GM12878 (cell line): ENCODE data around the gene FERMT3. TPM values are rescaled to one million over a fixed set of nuclear protein-coding genes. Genes with fewer than 3 reads are reported as not detected.

Experiments
- ATAC-seq: fragments of 200-7000 bp; cut with Tn5 transposase; 3 replicates; pipeline ENCODE4 v1.9.1; 2020; ENCODE audit warnings: mild to moderate bottlenecking, moderate library complexity
- BruUV-seq: library from RNA; stranded (reverse); fragments of 400-500 nt; replicated peaks from 2 replicates; lab custom pipeline; 2021; lab: Mats Ljungman, UMichigan
- CTCF ChIA-PET: fragments of 300-600 bp; sonication (Branson Sonifier 250); formaldehyde crosslinking; extraction: SDS; loops from one replicate; lab custom pipeline; 2021; ENCODE audit warnings: inconsistent platforms; lab: Yijun Ruan, JAX
- POLR2A ChIA-PET: fragments of 350-600 bp; formaldehyde crosslinking; extraction: SDS; loops from one replicate; lab custom pipeline; 2021; ENCODE audit warnings: inconsistent platforms; lab: Charles Lee
- RAD21 ChIA-PET: fragments of 300-600 bp; sonication (Branson Sonifier 250); formaldehyde crosslinking; loops from one replicate; lab custom pipeline; 2023; ENCODE audit warnings: antibody characterized with exemption; ENCODE audit not compliant: unreplicated experiment; lab: Charles Lee
- SMC1A ChIA-PET: fragments of 300-600 bp; sonication (Branson Sonifier 250); formaldehyde crosslinking; loops from one replicate; lab custom pipeline; 2023; ENCODE audit not compliant: unreplicated experiment, uncharacterized antibody; lab: Charles Lee
- DNase-seq: peaks from one replicate; pipeline ENCODE4 v3.0.0-alpha.2; 2011; ENCODE audit warnings: low read depth, low spot score
- FAIRE-seq: peaks from 3 replicates; lab custom pipeline; 2011; peaks lifted over from hg19 to GRCh38; lab: Jason Lieb, UNC
- H2AFZ ChIP-seq: 2 replicates; pipeline ENCODE4 v1.6.0; 2011; ENCODE audit warnings: low read depth, low read length, control low read depth; ENCODE audit not compliant: control insufficient read depth
- H3K27ac ChIP-seq: 2 replicates; pipeline ENCODE4 v1.5.1; 2011; ENCODE audit warnings: control low read depth; ENCODE audit not compliant: control insufficient read depth, insufficient read depth
- H3K27me3 ChIP-seq, 2 experiments: replicated peaks in 1 of 2; 2 replicates each; pipeline versions ENCODE4 v1.6.0 to v1.6.1; 2011; ENCODE audit warnings: low read length in 1 of 2; ENCODE audit not compliant: control insufficient read depth in 2 of 2, insufficient read depth in 2 of 2
- H3K36me3 ChIP-seq, 2 experiments: 2 replicates each; pipeline ENCODE4 v1.5.1; 2011; ENCODE audit warnings: low read length in 1 of 2; ENCODE audit not compliant: control insufficient read depth in 2 of 2, insufficient read depth in 2 of 2
- H3K4me1 ChIP-seq: 2 replicates; pipeline ENCODE4 v1.6.1; 2011; ENCODE audit warnings: mild to moderate bottlenecking, low read length, moderate library complexity, mixed read lengths; ENCODE audit not compliant: control insufficient read depth, insufficient read depth
- H3K4me2 ChIP-seq: 2 replicates; pipeline ENCODE4 v1.6.0; 2011; ENCODE audit warnings: control low read depth; ENCODE audit not compliant: control insufficient read depth, insufficient read depth
- H3K4me3 ChIP-seq: fragments of 200-600 bp; sonication (generic); 2 replicates; pipeline ENCODE4 v1.5.1; 2016
- H3K79me2 ChIP-seq: 2 replicates; pipeline ENCODE4 v1.6.0; 2011; ENCODE audit warnings: low read length; ENCODE audit not compliant: control insufficient read depth, insufficient read depth
- H3K9ac ChIP-seq: 2 replicates; pipeline ENCODE4 v1.8.0; 2011; ENCODE audit warnings: low read length, control low read depth, mixed read lengths; ENCODE audit not compliant: control insufficient read depth, insufficient read depth
- H3K9me3 ChIP-seq: replicated peaks from 3 replicates; pipeline ENCODE4 v1.5.1; 2011; ENCODE audit warnings: mild to moderate bottlenecking, low read length; ENCODE audit not compliant: control insufficient read depth, insufficient read depth
- H4K20me1 ChIP-seq: 2 replicates; pipeline ENCODE4 v1.6.0; 2011; ENCODE audit not compliant: control insufficient read depth, insufficient read depth
- SP1 ChIP-seq: IDR thresholded peaks from one replicate; pipeline ENCODE4 v1.6.1; 2011; ENCODE audit warnings: low read depth, low read length
- ZNF592 ChIP-seq: fragments of 450-650 bp; IDR thresholded peaks from 2 replicates; pipeline ENCODE4 v1.6.1; 2017; ENCODE audit warnings: mild to moderate bottlenecking, moderate library complexity
- WGBS: methylation state at CpG from one replicate; pipeline ENCODE4 v1.1.6; 2016; ENCODE audit warnings: low lambda C conversion rate; ENCODE audit not compliant: insufficient replicate concordance, insufficient coverage; ENCODE audit errors: missing lambda C conversion rate; 5-methylcytosine and 5-hydroxymethylcytosine counted together
- in situ Hi-C: fragments of 300-500 bp; cut with MboI; formaldehyde crosslinking; loops from 9 replicates; pipeline ENCODE4 v1.14.3; 2018; ENCODE audit warnings: mixed read lengths
- intact Hi-C: fragments of 100-400 bp; cut with micrococcal nuclease; formaldehyde crosslinking; loops from one replicate; pipeline ENCODE4 v1.14.2; 2022; ENCODE audit not compliant: unreplicated experiment
- polyA plus RNA-seq, 11 experiments: library from polyadenylated mRNA; depleted of rRNA in 4 of 11; unstranded in 6 of 11; stranded (reverse) in 5 of 11; fragments of >200 nt; fragmentation: Nextera tagmentation in 4 of 11; fragmentation: Illumina TruSeq in 1 of 11; extraction: Ambion mirVana in 4 of 11; extraction: Trizol in 1 of 11; gene quantifications; 1 replicate in 1 of 11; 2 replicates in 10 of 11; pipeline versions ENCODE4 v1.2.1 to v1.2.3, GENCODE V29; 2011 to 2016; ENCODE audit warnings: inconsistent platforms in 2 of 11, missing spikeins in 2 of 11, low read depth in 1 of 11
- total RNA-seq, 4 experiments: library from RNA; depleted of rRNA in 3 of 4; stranded (reverse); fragments of >200 nt in 3 of 4; fragmentation: Illumina TruSeq in 1 of 4; extraction: Trizol in 1 of 4; gene quantifications; 2 replicates each; pipeline versions ENCODE4 v1.2.1 to v1.2.3, GENCODE V29; 2013 to 2021
- TF ChIP-seq, protein P1 (sequence below): IDR thresholded peaks from 2 replicates; pipeline ENCODE4 v1.6.1; 2012; ENCODE audit warnings: low read depth, low read length, improper control_type of control experiment

Gene FERMT3
- total and polyA plus RNA-seq, 10 of the 15 experiments (the other 5 are each of a cell fraction or from before 2014, with no cell fraction given), result 2.0 to 211 (median 114) TPM

- Histone ChIP-seq H4K20me1 (no peaks in the 10 kb centered on the region), H3K9me3 (no peaks in the 10 kb centered on the region), H3K36me3 (no peaks in the 10 kb centered on the region; a peak in 2 of 4 replicates), H3K4me1 (peaks cover 9% of the 10 kb centered on the region), H2AFZ (no peak overlapping the region), H3K4me3 (no peak overlapping the region), H3K27me3 (no peaks in the 10 kb centered on the region), H3K79me2 (peaks cover 9% of the 10 kb centered on the region), H3K27ac (no peak overlapping the region), H3K9ac (no peak overlapping the region), H3K4me2 (no peak overlapping the region)
- no TSS peak for BruUV-seq
- POLR2A ChIA-PET, result interaction anchor here (1.1 kb wide), 1 partner anchor 21 kb away, joined by 3 read pairs; no protein-coding TSS in a partner anchor
- FAIRE-seq (no peak), ATAC-seq (no peak), DNase-seq (no peak)
- intact Hi-C loops, result no loop called here
- CTCF ChIA-PET, result interaction anchor here (1.5 kb wide), 1 partner anchor 57 kb away, joined by 4 read pairs; no protein-coding TSS in a partner anchor
- in situ Hi-C loops, result no loop called here
- RAD21 ChIA-PET, result no interaction called here
- TF ChIP-seq, protein P1, sequence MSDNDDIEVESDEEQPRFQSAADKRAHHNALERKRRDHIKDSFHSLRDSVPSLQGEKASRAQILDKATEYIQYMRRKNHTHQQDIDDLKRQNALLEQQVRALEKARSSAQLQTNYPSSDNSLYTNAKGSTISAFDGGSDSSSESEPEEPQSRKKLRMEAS, result no peak
- TF ChIP-seq SP1 (no peak), ZNF592 (no peak)
- SMC1A ChIA-PET, result no interaction called here
- 86% methylated on average over 32 of the region's 35 CpGs for WGBS
These were observed 58.9 kb downstream of the FERMT3 start for GRCh38 chr11:64265176-64266160.
